HUES48 (cell line): Measurements from ENCODE around the gene RANBP10.
A peak's percentile ranks its signal among the peaks of the same experiment; 100 is the strongest.

Experiments used
- H3K27ac ChIP-seq: one replicate; pipeline ENCODE4 v1.7.0; 2013; ENCODE audit warnings: low read depth, low read length, inconsistent platforms
- H3K27me3 ChIP-seq: 2 replicates; pipeline ENCODE4 v1.6.1; 2013; ENCODE audit warnings: mild to moderate bottlenecking, low read length; ENCODE audit not compliant: control insufficient read depth, insufficient read depth
- H3K36me3 ChIP-seq: 2 replicates; pipeline ENCODE4 v1.6.1; 2013; ENCODE audit warnings: low read length; ENCODE audit not compliant: control insufficient read depth, insufficient read depth
- H3K4me1 ChIP-seq: 2 replicates; pipeline ENCODE4 v1.6.1; 2013; ENCODE audit warnings: mild to moderate bottlenecking, low read length; ENCODE audit not compliant: control insufficient read depth, insufficient read depth
- H3K4me3 ChIP-seq: 2 replicates; pipeline ENCODE4 v1.5.1; 2013; ENCODE audit warnings: mild to moderate bottlenecking, low read depth, low read length
- H3K9ac ChIP-seq: 2 replicates; pipeline ENCODE4 v1.6.1; 2013; ENCODE audit warnings: mild to moderate bottlenecking, low read depth, low read length, moderate library complexity
- H3K9me3 ChIP-seq: 2 replicates; pipeline ENCODE4 v1.6.1; 2013; ENCODE audit warnings: low read length; ENCODE audit not compliant: control insufficient read depth, insufficient read depth

Gene RANBP10

DNA sequence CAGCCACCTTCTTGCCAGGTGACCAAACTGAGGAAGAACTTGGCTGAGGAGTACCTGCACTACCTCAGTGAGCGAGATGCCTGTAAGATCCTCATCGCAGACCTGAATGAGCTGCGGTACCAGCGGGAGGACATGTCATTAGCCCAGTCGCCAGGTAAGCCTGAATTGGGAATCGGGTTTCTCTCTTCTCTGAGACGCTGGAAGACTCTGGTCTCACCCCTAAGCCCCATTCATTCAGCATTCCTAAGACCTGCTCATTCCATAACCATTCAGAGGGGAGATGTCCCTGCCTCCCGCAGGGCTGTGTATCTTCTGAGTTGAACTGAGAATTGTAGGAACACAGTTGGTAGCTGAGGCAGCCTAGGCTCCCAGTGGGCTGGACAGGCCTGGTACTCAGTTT is 18.8 kb upstream of the RANBP10 start:
- Histone ChIP-seq H3K9ac (no peak overlapping the region), H3K27me3 (no peaks in the 10 kb centered on the region), H3K4me3 (no peak overlapping the region), H3K4me1 (no peaks in the 10 kb centered on the region), H3K9me3 (no peaks in the 10 kb centered on the region), H3K36me3 (peaks cover 45% of the 10 kb centered on the region), H3K27ac (no peak overlapping the region)

- H3K36me3 ChIP-seq, result peaks cover 19% of the 10 kb centered on the region
- H3K27ac ChIP-seq, result no peak overlapping the region
- no peak overlapping the region for H3K4me3 ChIP-seq
- H3K27me3 ChIP-seq, result no peaks in the 10 kb centered on the region
- H3K9me3 ChIP-seq, result no peaks in the 10 kb centered on the region
- no peak overlapping the region for H3K9ac ChIP-seq
- no peaks in the 10 kb centered on the region for H3K4me1 ChIP-seq
Observed at GRCh38 chr16:67822511-67822910, 16.2 kb upstream of the RANBP10 start.

- H3K9me3 ChIP-seq, result no peaks in the 10 kb centered on the region
- H3K9ac ChIP-seq, result no peak overlapping the region
- H3K27ac ChIP-seq, result no peak overlapping the region
- no peak overlapping the region for H3K4me3 ChIP-seq
- peaks cover under 1% of the 10 kb centered on the region; the same call in 1 of the 2 replicates for H3K36me3 ChIP-seq
- H3K27me3 ChIP-seq, result no peaks in the 10 kb centered on the region
- H3K4me1 ChIP-seq, result no peaks in the 10 kb centered on the region
Observed at GRCh38 chr16:67820608-67821259, 14.4 kb upstream of the RANBP10 start.

GRCh38 chr16:67814567-67814966 is 8.2 kb upstream of the RANBP10 start:
- H3K9me3 ChIP-seq, result no peaks in the 10 kb centered on the region
- H3K4me1 ChIP-seq, result no peaks in the 10 kb centered on the region
- no peak overlapping the region for H3K4me3 ChIP-seq
- no peaks in the 10 kb centered on the region for H3K27me3 ChIP-seq
- no peak overlapping the region for H3K9ac ChIP-seq
- H3K27ac ChIP-seq, result no peak overlapping the region
- no peaks in the 10 kb centered on the region for H3K36me3 ChIP-seq

DNA sequence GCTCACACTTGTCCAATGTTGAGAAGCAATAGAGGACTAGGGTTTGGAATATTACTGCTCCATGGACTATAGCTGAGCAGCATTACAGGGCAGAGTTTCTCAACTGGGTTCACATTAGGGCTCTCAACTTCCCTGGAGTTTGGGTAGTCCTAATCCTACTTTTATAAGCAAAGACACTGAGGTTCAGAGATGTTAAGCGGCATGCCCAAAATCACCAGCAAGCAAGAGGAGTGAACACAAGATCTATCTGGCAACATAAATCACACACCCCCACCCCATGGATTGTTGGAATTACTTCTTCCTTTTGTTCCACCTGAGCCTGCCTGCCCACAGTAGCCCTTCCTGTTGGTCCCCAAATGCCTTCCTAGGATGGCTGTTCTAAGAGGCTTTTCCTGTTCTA is 5.5 kb upstream of the RANBP10 start:
- H3K27me3 ChIP-seq, result no peaks in the 10 kb centered on the region
- no peaks in the 10 kb centered on the region for H3K9me3 ChIP-seq
- no peaks in the 10 kb centered on the region for H3K36me3 ChIP-seq
- H3K27ac ChIP-seq, result no peak overlapping the region
- H3K4me1 ChIP-seq, result no peaks in the 10 kb centered on the region
- no peak overlapping the region for H3K4me3 ChIP-seq
- no peak overlapping the region for H3K9ac ChIP-seq

DNA sequence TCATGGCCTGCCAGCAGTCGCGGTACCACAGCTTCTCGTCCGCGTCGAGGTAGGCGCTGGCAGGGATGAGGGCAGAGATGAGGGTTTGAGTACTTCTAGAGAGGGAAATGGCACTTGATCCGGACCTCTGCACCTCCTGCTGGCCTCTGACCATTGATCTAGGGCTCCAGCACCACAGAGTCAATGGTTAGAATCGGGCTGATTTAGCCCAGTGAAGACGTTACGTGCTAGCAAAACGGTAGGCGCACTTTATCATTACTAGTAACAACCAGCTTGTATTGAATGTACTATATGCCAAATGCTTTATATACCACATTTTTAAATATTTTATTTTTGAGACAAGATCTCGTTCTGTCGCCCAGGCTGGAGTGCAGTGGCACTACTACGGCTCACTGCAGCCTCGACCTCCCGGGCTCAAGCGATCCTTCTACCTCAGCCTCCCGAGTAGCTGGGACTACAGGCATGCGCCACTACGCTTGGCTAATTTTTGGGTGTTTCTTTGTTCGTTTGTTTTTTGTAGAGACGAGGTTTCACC is 855 bp upstream of the RANBP10 start:
- no peaks in the 10 kb centered on the region for H3K4me1 ChIP-seq
- H3K27me3 ChIP-seq, result no peaks in the 10 kb centered on the region
- H3K9ac ChIP-seq, result 0 out of 2 replicates have a peak overlapping the region, but pooled peaks have one; percentile 58
- H3K4me3 ChIP-seq, result peak overlapping the region; percentile 97
- H3K9me3 ChIP-seq, result no peaks in the 10 kb centered on the region
- peak overlapping the region; percentile 88 for H3K27ac ChIP-seq
- H3K36me3 ChIP-seq, result peaks cover 12% of the 10 kb centered on the region

- Histone ChIP-seq H3K9ac (peak overlapping the region; percentile 82), H3K4me3 (peak overlapping the region; percentile 97), H3K9me3 (no peaks in the 10 kb centered on the region), H3K27ac (peak overlapping the region; percentile 79), H3K27me3 (no peaks in the 10 kb centered on the region), H3K36me3 (peaks cover 25% of the 10 kb centered on the region), H3K4me1 (no peaks in the 10 kb centered on the region)
Observed at GRCh38 chr16:67805718-67806427, 487 bp downstream of the RANBP10 start.

- H3K27me3 ChIP-seq, result no peaks in the 10 kb centered on the region
- H3K36me3 ChIP-seq, result peaks cover 28% of the 10 kb centered on the region
- H3K9me3 ChIP-seq, result no peaks in the 10 kb centered on the region
- H3K27ac ChIP-seq, result no peak overlapping the region
- H3K9ac ChIP-seq, result 0 out of 2 replicates have a peak overlapping the region, but pooled peaks have one; percentile 82
- peak overlapping the region; percentile 97 for H3K4me3 ChIP-seq
- no peaks in the 10 kb centered on the region for H3K4me1 ChIP-seq
Observed at GRCh38 chr16:67804853-67805542, 1.4 kb downstream of the RANBP10 start.

DNA sequence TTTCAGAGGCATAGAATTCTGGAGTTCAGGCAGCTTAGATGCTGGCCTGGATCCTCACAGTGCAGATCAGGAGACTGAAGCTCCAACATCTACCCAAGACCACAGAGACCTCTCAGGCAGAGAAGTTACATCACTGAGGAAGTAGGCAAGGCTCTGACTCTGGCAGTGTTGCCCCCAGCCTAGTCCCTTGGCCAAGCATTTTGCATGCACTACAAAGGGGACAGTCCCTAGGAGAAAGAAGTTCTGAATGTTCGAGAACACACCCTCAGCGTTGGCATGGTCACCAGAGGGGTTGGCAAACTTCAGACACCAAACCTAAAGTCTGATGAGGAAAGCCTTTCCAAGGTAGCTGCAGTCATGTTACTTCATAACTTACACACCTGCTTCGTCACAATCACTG is 2.5 kb downstream of the RANBP10 start:
- Histone ChIP-seq H3K9ac (no peak overlapping the region), H3K9me3 (no peaks in the 10 kb centered on the region), H3K4me1 (no peaks in the 10 kb centered on the region), H3K36me3 (peaks cover 31% of the 10 kb centered on the region), H3K27ac (no peak overlapping the region), H3K4me3 (no peak overlapping the region), H3K27me3 (no peaks in the 10 kb centered on the region)

DNA sequence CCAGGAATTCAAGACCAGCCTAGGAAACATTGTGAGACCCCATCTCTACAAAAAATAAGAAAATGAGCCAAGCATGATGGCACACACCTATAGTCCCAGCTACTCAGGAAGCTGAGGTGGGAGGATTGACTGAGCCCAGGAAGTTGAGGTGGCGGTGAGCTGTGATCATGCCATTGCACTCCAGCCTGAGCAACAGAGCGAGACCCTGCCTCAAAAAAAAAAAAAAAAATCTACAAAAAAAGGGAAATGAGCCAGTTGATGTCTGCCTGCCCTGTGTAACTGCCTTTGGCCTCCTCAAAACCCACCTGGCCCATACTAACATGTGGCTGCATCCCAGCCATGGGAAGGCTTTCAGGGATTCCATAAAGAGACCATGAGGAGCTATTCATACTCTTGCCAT is 4.5 kb downstream of the RANBP10 start:
- Histone ChIP-seq H3K4me1 (no peaks in the 10 kb centered on the region), H3K4me3 (no peak overlapping the region), H3K27ac (no peak overlapping the region), H3K9me3 (no peaks in the 10 kb centered on the region), H3K36me3 (peaks cover 31% of the 10 kb centered on the region), H3K9ac (no peak overlapping the region), H3K27me3 (no peaks in the 10 kb centered on the region)

DNA sequence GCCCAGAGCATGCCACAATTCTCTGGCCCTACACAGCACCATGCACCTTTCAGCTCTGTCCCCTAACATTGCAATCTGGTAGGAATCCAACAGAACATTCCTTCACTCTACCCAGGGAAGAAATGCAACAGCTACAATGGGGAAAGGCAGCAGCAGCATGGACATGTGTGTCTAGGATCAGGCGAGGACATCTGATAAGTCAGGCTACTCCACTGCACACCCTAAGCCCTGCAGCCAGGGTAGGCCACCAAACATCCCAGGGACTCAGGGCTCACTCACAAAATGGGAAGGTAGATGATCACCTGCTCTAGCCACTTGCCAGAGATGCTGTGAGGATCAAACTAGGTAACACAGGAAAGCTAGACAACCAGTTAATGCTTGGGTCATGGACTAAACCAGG is 5.1 kb downstream of the RANBP10 start:
- no peak overlapping the region for H3K4me3 ChIP-seq
- H3K27ac ChIP-seq, result no peak overlapping the region
- no peak overlapping the region for H3K9ac ChIP-seq
- no peaks in the 10 kb centered on the region for H3K27me3 ChIP-seq
- no peaks in the 10 kb centered on the region for H3K9me3 ChIP-seq
- no peaks in the 10 kb centered on the region for H3K4me1 ChIP-seq
- H3K36me3 ChIP-seq, result peaks cover 31% of the 10 kb centered on the region
